ENCODE results near the gene SWAP70. TPM values are rescaled to one million over a fixed set of nuclear protein-coding genes. Genes with fewer than 3 reads are reported as not detected.
A peak's percentile ranks its signal among the peaks of the same experiment; 100 is the strongest.

SWAP70 gene
- total and polyA plus RNA-seq, 2 of the 8 experiments (the other 6 are each of a cell fraction or from before 2014, with no cell fraction given) = 14.8 to 37.5 TPM

- no peak overlapping the region for H3K4me2 ChIP-seq (ENCODE audit: insufficient read depth in 1 of 2, low read depth in 2 of 2, low read length in 2 of 2)
- no peaks in the 10 kb centered on the region for H3K79me2 ChIP-seq (ENCODE audit: control insufficient read depth in 1 of 2, insufficient read depth in 2 of 2, low read length in 2 of 2)
- 0 out of 2 replicates have a peak overlapping the region, but pooled peaks have one; percentile 24 for H2AK5ac ChIP-seq (ENCODE audit: low read depth, low read length)
- H4K91ac ChIP-seq (replicated peaks; ENCODE audit: insufficient read length, low read length) = no peak overlapping the region
- POLR2A ChIA-PET (ENCODE audit: partially characterized antibody) = interaction anchor here (0.7 to 1.5 kb wide), 3 partner anchors 9 to 31 kb away, joined by 3 to 4 read pairs (median 4); no protein-coding TSS in a partner anchor
- DNase-seq (ENCODE audit: low read depth in 1 of 2, low spot score in 2 of 2) (no peak), FAIRE-seq (no peak)
- H3K27ac ChIP-seq (ENCODE audit: low read depth, low read length) = no peak overlapping the region
- H2BK120ac ChIP-seq (replicated peaks; ENCODE audit: low read depth, low read length) = no peak overlapping the region
- TF ChIP-seq CEBPB (IDR thresholded peaks at IDR 0.05; ENCODE audit: low read depth, low read length) (no peak), TEAD4 (IDR thresholded peaks at IDR 0.05; ENCODE audit: low read depth, low read length) (no peak), CTBP2 (IDR thresholded peaks at IDR 0.05; ENCODE audit: borderline replicate concordance, insufficient read depth, insufficient read length, low read length) (no peak), MAX (IDR thresholded peaks at IDR 0.05) (no peak), SP4 (IDR thresholded peaks at IDR 0.05; ENCODE audit: low read length) (no peak), JUN (IDR thresholded peaks at IDR 0.05; ENCODE audit: low read depth, low read length) (no peak), BRCA1 (IDR thresholded peaks at IDR 0.05; ENCODE audit: low read depth, low read length) (no peak), SIN3A (conservative IDR thresholded peaks at IDR 0.05 in 1 of 2, IDR thresholded peaks at IDR 0.05 in 1 of 2; ENCODE audit: low read depth in 1 of 2, low read length in 2 of 2) (no peak)
- H2BK12ac ChIP-seq (ENCODE audit: low read depth, low read length) = no peak overlapping the region; the same call in 1 of the 2 replicates
- WGBS, 2 experiments (ENCODE audit: extremely low coverage in 1 of 2, insufficient coverage in 1 of 2, insufficient read length in 1 of 2, insufficient replicate concordance in 2 of 2, low coverage in 1 of 2, low lambda C conversion rate in 2 of 2, missing lambda C conversion rate in 1 of 2) = 94% methylated on average over 5 of the region's 5 CpGs; no CpG with 5 or more reads in 1 of the 2 experiments
- no peak overlapping the region for H3K18ac ChIP-seq (ENCODE audit: extremely low read depth, low read length)
- no peak overlapping the region for H3K9ac ChIP-seq (replicated peaks in 1 of 4; ENCODE audit: extremely low read depth in 1 of 4, low read depth in 3 of 4, low read length in 3 of 4)
- no peaks in the 10 kb centered on the region for H3K23me2 ChIP-seq (ENCODE audit: low read depth, low read length)
- no peak overlapping the region for H2BK20ac ChIP-seq (ENCODE audit: low read length)
- no peak overlapping the region for H3K4ac ChIP-seq (replicated peaks; ENCODE audit: insufficient read length, low read depth, low read length)
- no peak overlapping the region for H3K4me3 ChIP-seq (ENCODE audit: extremely low read depth in 1 of 4, insufficient read depth in 2 of 4, low read depth in 3 of 4, low read length in 4 of 4)
- no peaks in the 10 kb centered on the region for H3K27me3 ChIP-seq (replicated peaks in 1 of 4; ENCODE audit: control insufficient read depth in 3 of 4, extremely low read depth in 1 of 4, insufficient read depth in 3 of 4, low read length in 3 of 4)
- H3K23ac ChIP-seq (ENCODE audit: insufficient read length) = no peak overlapping the region
- no peaks in the 10 kb centered on the region for H4K20me1 ChIP-seq (replicated peaks in 1 of 2; ENCODE audit: control insufficient read depth in 1 of 2, insufficient read depth in 2 of 2, low read length in 2 of 2)
- no peak overlapping the region for H4K8ac ChIP-seq (ENCODE audit: extremely low read depth, insufficient read depth, low read length)
- no peak overlapping the region for H2AFZ ChIP-seq (ENCODE audit: low read length)
- no peak overlapping the region for H2BK15ac ChIP-seq (ENCODE audit: low read length)
- CTCF ChIA-PET (ENCODE audit: partially characterized antibody) = interaction anchor here (0.6 to 1.4 kb wide), 5 partner anchors 10 to 507 kb away, joined by 3 to 4 read pairs (median 3); no protein-coding TSS in a partner anchor
- H2BK5ac ChIP-seq (ENCODE audit: low read depth, low read length) = no peak overlapping the region
- H3K9me3 ChIP-seq (ENCODE audit: insufficient read depth in 2 of 2, low read depth in 1 of 2, low read length in 1 of 2) = no peaks in the 10 kb centered on the region
- H4K5ac ChIP-seq (ENCODE audit: insufficient read length, low read depth, low read length) = no peak overlapping the region
- H3K14ac ChIP-seq (ENCODE audit: insufficient read length) = no peak overlapping the region
- no peaks in the 10 kb centered on the region; a peak in 1 of 8 replicates for H3K36me3 ChIP-seq (ENCODE audit: control insufficient read depth in 2 of 4, insufficient read depth in 4 of 4, low read length in 3 of 4)
- H3K4me1 ChIP-seq (replicated peaks in 1 of 4; ENCODE audit: control insufficient read depth in 3 of 4, insufficient read depth in 4 of 4, low read length in 3 of 4) = no peaks in the 10 kb centered on the region; a peak in 1 of 7 replicates
- H3K79me1 ChIP-seq (ENCODE audit: low read depth, low read length) = no peaks in the 10 kb centered on the region
- no peak overlapping the region for H3K56ac ChIP-seq (replicated peaks; ENCODE audit: insufficient read length, low read depth, low read length)
Measured at GRCh38 chr11:9796854-9797253, 133.0 kb downstream of the SWAP70 start.
